Measurements from ENCODE around the gene S1PR1. TPM values are rescaled to one million over a fixed set of nuclear protein-coding genes. Genes with fewer than 3 reads are reported as not detected.
"Not testable (repeated sequence)": the region's sequence is repeated elsewhere in the genome, so short reads cannot be mapped to it uniquely, and the experiment has no call there.

The S1PR1 gene
- total RNA-seq, 4 donors from 2014 or later = 28.8 to 54.3 (median 47.5) TPM

DNA sequence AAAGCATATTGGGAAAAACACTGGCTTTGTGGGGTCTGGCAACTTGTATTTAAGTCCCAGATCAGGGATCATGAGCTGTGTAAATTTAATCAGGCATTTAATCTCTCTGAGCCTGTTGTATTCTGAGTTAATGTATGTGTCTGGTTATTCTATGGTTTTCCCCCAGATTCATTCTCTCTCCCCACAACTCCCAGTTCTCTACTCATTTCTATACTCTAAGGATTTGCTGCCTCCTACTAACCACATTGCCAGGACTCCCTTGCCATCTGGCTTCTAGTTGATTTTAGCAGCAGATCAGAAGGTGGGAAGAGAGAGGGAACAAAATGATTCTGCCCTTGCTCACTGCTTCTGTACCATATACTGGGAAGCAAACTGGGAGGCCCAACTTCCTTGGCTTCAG, 31.4 kb upstream of the S1PR1 start:
- no peaks in the 10 kb centered on the region for H3K9me3 ChIP-seq
- in situ Hi-C loops (cut with MboI; ENCODE audit: low sequenced_read_pairs in 4 of 4) = no loop called here
- no peaks in the 10 kb centered on the region for H3K27me3 ChIP-seq
- H3K27ac ChIP-seq = no peak overlapping the region
- H3K4me3 ChIP-seq = no peak overlapping the region
- DNase-seq (no peak), ATAC-seq (no peak)
- TF ChIP-seq POLR2A (IDR thresholded peaks at IDR 0.05) (no peak), CTCF (IDR thresholded peaks at IDR 0.05 in 4 of 5, conservative IDR thresholded peaks at IDR 0.05 in 1 of 5) (no peak)
- H3K36me3 ChIP-seq = no peaks in the 10 kb centered on the region
- no peaks in the 10 kb centered on the region for H3K4me1 ChIP-seq
- intact Hi-C loops (cut with DNase I; ENCODE audit: low total_unique reads) = no loop called here

DNA sequence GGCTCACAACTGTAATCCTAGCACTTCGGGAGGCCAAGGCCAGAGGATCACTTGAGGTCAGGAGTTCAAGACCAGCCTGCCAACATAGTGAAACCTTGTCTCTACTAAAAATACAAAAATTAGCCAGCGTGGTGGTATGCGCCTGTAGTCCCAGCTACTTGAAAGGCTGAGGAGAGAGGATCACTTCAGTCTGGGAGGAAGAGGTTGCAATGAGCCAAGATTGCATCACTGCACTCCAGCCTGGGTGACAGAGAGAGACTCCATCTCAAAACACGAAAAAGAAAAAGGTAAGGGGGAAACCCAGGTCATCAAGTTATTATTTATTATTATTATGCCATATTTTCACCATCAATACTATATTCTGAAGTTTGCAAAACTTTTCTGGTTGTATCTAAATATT, 30.7 kb upstream of the S1PR1 start:
- ATAC-seq; H3K27me3 ChIP-seq; in situ Hi-C loops (cut with MboI; ENCODE audit: low sequenced_read_pairs in 4 of 4); H3K36me3 ChIP-seq; H3K4me1 ChIP-seq; intact Hi-C loops (cut with DNase I; ENCODE audit: low total_unique reads); H3K4me3 ChIP-seq; H3K9me3 ChIP-seq; DNase-seq; H3K27ac ChIP-seq: not testable (repeated sequence)

DNA sequence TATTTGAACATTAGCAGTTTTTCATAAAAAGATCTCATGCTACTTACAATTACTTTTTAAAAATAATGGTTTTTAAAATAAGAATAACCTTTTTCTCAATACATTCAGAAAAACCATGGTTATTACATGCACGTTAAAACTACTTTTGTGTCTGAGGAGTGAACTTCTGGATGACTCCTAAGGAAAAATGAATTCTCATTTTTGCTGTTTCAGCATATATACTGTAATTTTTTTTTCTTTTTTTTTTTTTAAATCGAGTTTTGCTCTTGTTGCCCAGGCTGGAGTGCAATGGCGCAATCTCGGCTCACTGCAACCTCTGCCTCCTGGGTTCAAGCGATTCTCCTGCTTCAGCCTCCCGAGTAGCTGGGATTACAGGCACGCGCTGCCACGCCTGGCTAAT, 29.5 kb upstream of the S1PR1 start:
- H3K4me3 ChIP-seq; DNase-seq; ATAC-seq; intact Hi-C loops (cut with DNase I; ENCODE audit: low total_unique reads); H3K27me3 ChIP-seq; H3K27ac ChIP-seq; H3K4me1 ChIP-seq; H3K36me3 ChIP-seq; H3K9me3 ChIP-seq; in situ Hi-C loops (cut with MboI; ENCODE audit: low sequenced_read_pairs in 4 of 4): not testable (repeated sequence)

- in situ Hi-C loops (cut with MboI; ENCODE audit: low sequenced_read_pairs in 4 of 4) (no loop called here), intact Hi-C loops (cut with DNase I; ENCODE audit: low total_unique reads) (no loop called here)
- H3K4me3 ChIP-seq = no peak overlapping the region
- H3K9me3 ChIP-seq = no peaks in the 10 kb centered on the region
- no peak for ATAC-seq
- H3K36me3 ChIP-seq = no peaks in the 10 kb centered on the region
- no peaks in the 10 kb centered on the region for H3K4me1 ChIP-seq
- TF ChIP-seq CTCF (IDR thresholded peaks at IDR 0.05 in 4 of 5, conservative IDR thresholded peaks at IDR 0.05 in 1 of 5) (no peak), POLR2A (IDR thresholded peaks at IDR 0.05) (no peak)
- no peak for DNase-seq
- no peaks in the 10 kb centered on the region for H3K27me3 ChIP-seq
- H3K27ac ChIP-seq = no peak overlapping the region
Observed at GRCh38 chr1:101207891-101208290, 28.9 kb upstream of the S1PR1 start.

DNA sequence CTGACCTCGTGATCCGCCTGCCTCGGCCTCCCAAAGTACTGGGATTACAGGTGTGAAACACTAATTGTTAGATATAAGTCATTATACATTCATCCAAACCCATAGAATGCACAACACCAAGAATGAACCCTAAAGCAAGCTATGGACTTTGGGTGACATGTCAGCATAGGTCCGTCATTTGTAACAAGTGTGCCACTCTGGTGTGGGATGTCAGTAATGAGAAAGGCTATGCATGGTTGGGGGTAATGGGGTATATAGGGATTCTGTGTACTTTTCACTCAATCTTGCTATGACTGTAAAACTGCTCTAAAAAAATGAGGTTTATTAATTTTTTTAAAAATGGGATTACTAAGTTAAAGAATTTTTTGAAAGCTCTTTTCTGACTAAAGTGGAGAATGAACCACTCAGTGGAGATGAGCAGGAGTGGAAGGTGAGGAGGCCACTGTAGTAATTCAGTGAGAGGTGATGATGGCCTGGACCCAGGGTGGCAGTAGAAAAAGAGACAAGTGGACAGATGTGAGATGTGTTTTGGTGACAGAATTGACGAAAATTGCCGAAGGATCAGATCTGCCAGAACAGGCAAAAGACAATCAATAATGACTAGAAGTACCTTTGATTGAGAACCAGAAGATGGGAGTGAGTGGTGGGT, 21.3 kb upstream of the S1PR1 start:
- H3K27ac ChIP-seq = no peak overlapping the region
- ATAC-seq = no peak
- in situ Hi-C loops (cut with MboI; ENCODE audit: low sequenced_read_pairs in 4 of 4) = no loop called here

DNA sequence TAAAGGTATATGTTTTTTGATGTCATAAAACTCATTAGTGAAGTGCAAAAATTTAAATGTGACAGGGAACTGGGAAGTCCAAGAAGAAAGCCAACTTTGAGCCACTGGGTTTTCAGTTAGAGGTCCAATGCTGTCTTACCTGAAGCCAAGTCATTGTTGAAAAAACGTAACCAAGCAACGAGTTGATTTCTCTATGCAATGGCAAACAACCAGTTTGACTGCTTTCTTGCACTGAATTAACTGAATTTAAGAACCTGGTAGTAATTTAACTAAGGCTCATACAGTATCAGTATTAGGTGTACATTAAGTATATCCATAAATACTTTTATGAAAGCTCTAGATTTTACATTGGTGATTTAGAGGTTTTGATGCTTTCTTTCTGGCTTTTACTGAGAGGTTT, 20.2 kb upstream of the S1PR1 start:
- Histone ChIP-seq H3K9me3 (no peaks in the 10 kb centered on the region), H3K4me1 (no peaks in the 10 kb centered on the region), H3K27me3 (no peaks in the 10 kb centered on the region), H3K27ac (no peak overlapping the region), H3K4me3 (no peak overlapping the region), H3K36me3 (no peaks in the 10 kb centered on the region)
- TF ChIP-seq POLR2A (IDR thresholded peaks at IDR 0.05) = no peak
- no peak for TF ChIP-seq CTCF (IDR thresholded peaks at IDR 0.05 in 4 of 5, conservative IDR thresholded peaks at IDR 0.05 in 1 of 5)
- no peak for DNase-seq
- ATAC-seq = no peak
- in situ Hi-C loops (cut with MboI; ENCODE audit: low sequenced_read_pairs in 4 of 4) (no loop called here), intact Hi-C loops (cut with DNase I; ENCODE audit: low total_unique reads) (no loop called here)

More for the DNA sequence above, 21.3 kb upstream of the S1PR1 start:
- no peak for DNase-seq
- Histone ChIP-seq H3K9me3 (no peaks in the 10 kb centered on the region), H3K27me3 (no peaks in the 10 kb centered on the region), H3K4me3 (no peak overlapping the region), H3K4me1 (no peaks in the 10 kb centered on the region), H3K36me3 (no peaks in the 10 kb centered on the region)
- intact Hi-C loops (cut with DNase I; ENCODE audit: low total_unique reads) = no loop called here
- TF ChIP-seq POLR2A (IDR thresholded peaks at IDR 0.05) = no peak

All from gastrocnemius medialis (tissue), 4 donors.